SK-N-SH (cell line): ENCODE results near the gene RRM1.

Source experiments
- CHD2 ChIP-seq: fragments of 150-350 bp; IDR thresholded peaks from 2 replicates; pipeline ENCODE4 v1.6.1; 2018; ENCODE audit warnings: low read length; ENCODE audit not compliant: partially characterized antibody
- CTCF ChIP-seq: fragments of 200-600 bp; sonication (generic); IDR thresholded peaks from 2 replicates; pipeline ENCODE4 v1.6.1; 2017; ENCODE audit warnings: antibody characterized with exemption, mild to moderate bottlenecking, moderate library complexity
- ELF1 ChIP-seq: IDR thresholded peaks from 2 replicates; pipeline ENCODE4 v1.4.0; 2012
- EP300 ChIP-seq, 2 experiments: IDR thresholded peaks; 2 replicates each; pipeline versions ENCODE4 v1.4.0 to v1.6.1; 2012; ENCODE audit warnings: borderline replicate concordance in 1 of 2, low read depth in 1 of 2, low read length in 1 of 2
- GABPA ChIP-seq: IDR thresholded peaks from 2 replicates; pipeline ENCODE4 v1.4.0; 2012; ENCODE audit warnings: low read depth, mild to moderate bottlenecking
- MAX ChIP-seq: IDR thresholded peaks from 2 replicates; pipeline ENCODE4 v1.4.0; 2012; ENCODE audit warnings: low read depth
- MXI1 ChIP-seq: IDR thresholded peaks from 2 replicates; pipeline ENCODE4 v1.6.1; 2012; ENCODE audit warnings: mild to moderate bottlenecking, low read depth, low read length, improper control_type of control experiment
- NFIC ChIP-seq: IDR thresholded peaks from 2 replicates; pipeline ENCODE4 v1.4.0; 2012; ENCODE audit warnings: borderline replicate concordance
- NRF1 ChIP-seq: IDR thresholded peaks from 2 replicates; pipeline ENCODE4 v1.6.1; 2012; ENCODE audit warnings: low read depth, mild to moderate bottlenecking, low read length
- PBX3 ChIP-seq: IDR thresholded peaks from 2 replicates; pipeline ENCODE4; 2012
- POLR2AphosphoS5 ChIP-seq: IDR thresholded peaks from 2 replicates; pipeline ENCODE4 v1.6.1; 2012; ENCODE audit warnings: low read depth, low read length
- SIN3A ChIP-seq: IDR thresholded peaks from 2 replicates; pipeline ENCODE4 v1.6.1; 2012; ENCODE audit warnings: low read depth, mild to moderate bottlenecking, low read length, moderate library complexity, borderline replicate concordance
- TEAD4 ChIP-seq: IDR thresholded peaks from 2 replicates; pipeline ENCODE4 v1.4.0; 2012; ENCODE audit warnings: mild to moderate bottlenecking, borderline replicate concordance; ENCODE audit not compliant: insufficient read depth
- USF2 ChIP-seq: fragments of 150-350 bp; IDR thresholded peaks from 2 replicates; pipeline ENCODE4 v1.6.1; 2017; ENCODE audit warnings: antibody characterized with exemption, low read length, low read depth, borderline replicate concordance

GRCh38 chr11:4054643-4055042, 40.0 kb upstream of the RRM1 start:
- TF ChIP-seq NRF1 = no peak
- no peak for TF ChIP-seq ELF1
- TF ChIP-seq POLR2AphosphoS5 = no peak
- no peak for TF ChIP-seq MXI1
- no peak for TF ChIP-seq CTCF
- no peak for TF ChIP-seq MAX
- no peak for TF ChIP-seq TEAD4
- no peak for TF ChIP-seq EP300 (IDR thresholded peaks at IDR 0.05; ENCODE audit: borderline replicate concordance in 1 of 2, low read depth in 1 of 2, low read length in 1 of 2)
- no peak for TF ChIP-seq PBX3
- no peak for TF ChIP-seq NFIC
- no peak for TF ChIP-seq USF2
- TF ChIP-seq SIN3A = no peak
- TF ChIP-seq CHD2 = no peak
- TF ChIP-seq GABPA = no peak
